Measurements from ENCODE around the gene KIF5A. TPM values are rescaled to one million over a fixed set of nuclear protein-coding genes. Genes with fewer than 3 reads are reported as not detected.
"Not testable (repeated sequence)": the region's sequence is repeated elsewhere in the genome, so short reads cannot be mapped to it uniquely, and the experiment has no call there.

The KIF5A gene
- total RNA-seq, 1 donor, result 0.36 TPM

GRCh38 chr12:57614948-57615500 is 65.2 kb downstream of the KIF5A start:
- H3K4me2 ChIP-seq (ENCODE audit: insufficient read depth, low read length), result no peak overlapping the region
- TF ChIP-seq CTCF (IDR thresholded peaks at IDR 0.05; ENCODE audit: extremely low read depth, low read depth, low read length), result no peak
- no peaks in the 10 kb centered on the region for H4K20me1 ChIP-seq (ENCODE audit: insufficient read depth, low read length)
- H3K27me3 ChIP-seq (ENCODE audit: insufficient read depth, low read length), result peaks cover 8% of the 10 kb centered on the region
- H3K36me3 ChIP-seq (ENCODE audit: insufficient read depth, low read length), result peaks cover 7% of the 10 kb centered on the region
- peaks cover 17% of the 10 kb centered on the region for H3K4me1 ChIP-seq (ENCODE audit: insufficient read depth, low read length)
- no peaks in the 10 kb centered on the region for H3K9me3 ChIP-seq (ENCODE audit: low read depth, low read length)
- no peak overlapping the region for H3K27ac ChIP-seq (ENCODE audit: low read depth, low read length)
- H3K79me2 ChIP-seq (ENCODE audit: insufficient read depth, low read length), result no peaks in the 10 kb centered on the region
- H2AFZ ChIP-seq (ENCODE audit: low read length), result no peak overlapping the region
- H3K4me3 ChIP-seq (ENCODE audit: insufficient read depth, low read length), result no peak overlapping the region
- peak; percentile 73 for DNase-seq (ENCODE audit: insufficient read length, low spot score, missing footprints)

- Histone ChIP-seq H3K9me3 (ENCODE audit: low read depth, low read length) (no peaks in the 10 kb centered on the region), H3K4me3 (ENCODE audit: insufficient read depth, low read length) (no peak overlapping the region), H4K20me1 (ENCODE audit: insufficient read depth, low read length) (no peaks in the 10 kb centered on the region), H3K79me2 (ENCODE audit: insufficient read depth, low read length) (no peaks in the 10 kb centered on the region), H3K4me2 (ENCODE audit: insufficient read depth, low read length) (no peak overlapping the region), H3K36me3 (ENCODE audit: insufficient read depth, low read length) (peaks cover 7% of the 10 kb centered on the region), H3K27me3 (ENCODE audit: insufficient read depth, low read length) (peaks cover 14% of the 10 kb centered on the region), H3K27ac (ENCODE audit: low read depth, low read length) (no peak overlapping the region), H2AFZ (ENCODE audit: low read length) (no peak overlapping the region), H3K4me1 (ENCODE audit: insufficient read depth, low read length) (peaks cover 14% of the 10 kb centered on the region)
- no peak for DNase-seq (ENCODE audit: insufficient read length, low spot score, missing footprints)
- no peak for TF ChIP-seq CTCF (IDR thresholded peaks at IDR 0.05; ENCODE audit: extremely low read depth, low read depth, low read length)
Measured at GRCh38 chr12:57615637-57616036, 65.8 kb downstream of the KIF5A start.

GRCh38 chr12:57616383-57617101 is 66.7 kb downstream of the KIF5A start:
- Histone ChIP-seq H3K79me2 (ENCODE audit: insufficient read depth, low read length) (no peaks in the 10 kb centered on the region), H3K27me3 (ENCODE audit: insufficient read depth, low read length) (peaks cover 23% of the 10 kb centered on the region), H3K36me3 (ENCODE audit: insufficient read depth, low read length) (peaks cover 7% of the 10 kb centered on the region), H4K20me1 (ENCODE audit: insufficient read depth, low read length) (no peaks in the 10 kb centered on the region), H3K27ac (ENCODE audit: low read depth, low read length) (no peak overlapping the region), H3K4me2 (ENCODE audit: insufficient read depth, low read length) (no peak overlapping the region), H3K9me3 (ENCODE audit: low read depth, low read length) (no peaks in the 10 kb centered on the region), H3K4me3 (ENCODE audit: insufficient read depth, low read length) (no peak overlapping the region), H3K4me1 (ENCODE audit: insufficient read depth, low read length) (peaks cover 14% of the 10 kb centered on the region), H2AFZ (ENCODE audit: low read length) (no peak overlapping the region)
- peak; percentile 94 for DNase-seq (ENCODE audit: insufficient read length, low spot score, missing footprints)
- TF ChIP-seq CTCF (IDR thresholded peaks at IDR 0.05; ENCODE audit: extremely low read depth, low read depth, low read length), result no peak

- H3K27ac ChIP-seq (ENCODE audit: low read depth, low read length), result no peak overlapping the region
- peaks cover 15% of the 10 kb centered on the region for H3K4me1 ChIP-seq (ENCODE audit: insufficient read depth, low read length)
- no peaks in the 10 kb centered on the region for H3K9me3 ChIP-seq (ENCODE audit: low read depth, low read length)
- DNase-seq (ENCODE audit: insufficient read length, low spot score, missing footprints), result peak; percentile 57
- H3K79me2 ChIP-seq (ENCODE audit: insufficient read depth, low read length), result no peaks in the 10 kb centered on the region
- H2AFZ ChIP-seq (ENCODE audit: low read length), result no peak overlapping the region
- peaks cover 7% of the 10 kb centered on the region for H3K36me3 ChIP-seq (ENCODE audit: insufficient read depth, low read length)
- no peak overlapping the region for H3K4me2 ChIP-seq (ENCODE audit: insufficient read depth, low read length)
- H4K20me1 ChIP-seq (ENCODE audit: insufficient read depth, low read length), result no peaks in the 10 kb centered on the region
- no peak for TF ChIP-seq CTCF (IDR thresholded peaks at IDR 0.05; ENCODE audit: extremely low read depth, low read depth, low read length)
- peaks cover 33% of the 10 kb centered on the region for H3K27me3 ChIP-seq (ENCODE audit: insufficient read depth, low read length)
- no peak overlapping the region for H3K4me3 ChIP-seq (ENCODE audit: insufficient read depth, low read length)
Measured at GRCh38 chr12:57617942-57618341, 68.1 kb downstream of the KIF5A start.

- not testable (repeated sequence) for H3K79me2 ChIP-seq (ENCODE audit: insufficient read depth, low read length); H4K20me1 ChIP-seq (ENCODE audit: insufficient read depth, low read length); H3K36me3 ChIP-seq (ENCODE audit: insufficient read depth, low read length); H2AFZ ChIP-seq (ENCODE audit: low read length); H3K4me3 ChIP-seq (ENCODE audit: insufficient read depth, low read length); H3K27ac ChIP-seq (ENCODE audit: low read depth, low read length); H3K4me2 ChIP-seq (ENCODE audit: insufficient read depth, low read length); DNase-seq (ENCODE audit: insufficient read length, low spot score, missing footprints); H3K9me3 ChIP-seq (ENCODE audit: low read depth, low read length)
- Histone ChIP-seq H3K27me3 (ENCODE audit: insufficient read depth, low read length) (peaks cover 33% of the 10 kb centered on the region), H3K4me1 (ENCODE audit: insufficient read depth, low read length) (peaks cover 15% of the 10 kb centered on the region)
Measured at GRCh38 chr12:57618431-57618830, 68.6 kb downstream of the KIF5A start.
